GM06990 (cell line): ENCODE measurements around the gene SLC24A1.
A peak's percentile ranks its signal among the peaks of the same experiment; 100 is the strongest.

ENCODE experiments used
- DNase-seq: peaks from one replicate; pipeline ENCODE4 v3.0.0-alpha.2; 2011; ENCODE audit not compliant: insufficient read length; ENCODE audit errors: extremely low read depth
- H3K27me3 ChIP-seq: replicated peaks from 2 replicates; pipeline ENCODE4 v1.6.0; 2011; ENCODE audit warnings: low read length; ENCODE audit not compliant: control insufficient read depth, insufficient read depth
- H3K36me3 ChIP-seq: 2 replicates; pipeline ENCODE4 v1.5.1; 2011; ENCODE audit warnings: low read length; ENCODE audit not compliant: control insufficient read depth, insufficient read depth
- H3K4me3 ChIP-seq: replicated peaks from 2 replicates; pipeline ENCODE4 v1.5.1; 2011; ENCODE audit warnings: low read depth, mild to moderate bottlenecking, control low read depth, low read length
- TF ChIP-seq, protein P1 (sequence below): IDR thresholded peaks from 2 replicates; pipeline ENCODE4 v1.5.1; 2011; ENCODE audit warnings: low read length, control low read depth, mild to moderate bottlenecking, inconsistent platforms; ENCODE audit not compliant: insufficient read depth, poor library complexity, severe bottlenecking

Gene SLC24A1

GRCh38 chr15:65595960-65596359 lies 25.8 kb upstream of the SLC24A1 start:
- H3K4me3 ChIP-seq, result no peak overlapping the region
- peaks cover 20% of the 10 kb centered on the region for H3K36me3 ChIP-seq
- no peak for DNase-seq
- TF ChIP-seq, protein P1, sequence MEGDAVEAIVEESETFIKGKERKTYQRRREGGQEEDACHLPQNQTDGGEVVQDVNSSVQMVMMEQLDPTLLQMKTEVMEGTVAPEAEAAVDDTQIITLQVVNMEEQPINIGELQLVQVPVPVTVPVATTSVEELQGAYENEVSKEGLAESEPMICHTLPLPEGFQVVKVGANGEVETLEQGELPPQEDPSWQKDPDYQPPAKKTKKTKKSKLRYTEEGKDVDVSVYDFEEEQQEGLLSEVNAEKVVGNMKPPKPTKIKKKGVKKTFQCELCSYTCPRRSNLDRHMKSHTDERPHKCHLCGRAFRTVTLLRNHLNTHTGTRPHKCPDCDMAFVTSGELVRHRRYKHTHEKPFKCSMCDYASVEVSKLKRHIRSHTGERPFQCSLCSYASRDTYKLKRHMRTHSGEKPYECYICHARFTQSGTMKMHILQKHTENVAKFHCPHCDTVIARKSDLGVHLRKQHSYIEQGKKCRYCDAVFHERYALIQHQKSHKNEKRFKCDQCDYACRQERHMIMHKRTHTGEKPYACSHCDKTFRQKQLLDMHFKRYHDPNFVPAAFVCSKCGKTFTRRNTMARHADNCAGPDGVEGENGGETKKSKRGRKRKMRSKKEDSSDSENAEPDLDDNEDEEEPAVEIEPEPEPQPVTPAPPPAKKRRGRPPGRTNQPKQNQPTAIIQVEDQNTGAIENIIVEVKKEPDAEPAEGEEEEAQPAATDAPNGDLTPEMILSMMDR, result peak; percentile 40
- no peaks in the 10 kb centered on the region for H3K27me3 ChIP-seq

DNA sequence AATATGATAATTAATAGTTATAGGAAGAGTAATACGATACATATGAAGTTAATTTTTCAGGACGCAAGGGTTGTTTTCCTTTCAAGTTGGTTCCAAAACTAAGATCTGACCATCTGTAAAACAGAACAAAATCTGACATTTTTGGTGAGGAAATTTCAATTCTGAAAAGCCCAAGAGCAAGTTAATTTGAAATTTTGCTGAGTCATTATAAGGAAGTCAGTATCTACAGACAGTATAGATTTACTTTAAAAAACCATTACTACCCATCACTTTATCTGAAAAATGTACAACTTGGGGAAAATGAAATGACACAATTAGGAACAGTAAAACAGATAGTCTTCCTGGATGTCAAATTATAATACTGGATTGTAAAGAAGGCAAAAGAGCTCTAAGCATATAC lies 23.3 kb upstream of the SLC24A1 start:
- no peak for DNase-seq
- TF ChIP-seq, protein P1, result no peak
- peaks cover 10% of the 10 kb centered on the region for H3K36me3 ChIP-seq

GRCh38 chr15:65599677-65600076 lies 22.1 kb upstream of the SLC24A1 start:
- no peaks in the 10 kb centered on the region for H3K27me3 ChIP-seq
- no peak overlapping the region for H3K4me3 ChIP-seq
- no peak for DNase-seq
- H3K36me3 ChIP-seq, result peaks cover 10% of the 10 kb centered on the region
- TF ChIP-seq, protein P1, result no peak

More for the DNA sequence above, 23.3 kb upstream of the SLC24A1 start:
- Histone ChIP-seq H3K4me3 (no peak overlapping the region), H3K27me3 (no peaks in the 10 kb centered on the region)

DNA sequence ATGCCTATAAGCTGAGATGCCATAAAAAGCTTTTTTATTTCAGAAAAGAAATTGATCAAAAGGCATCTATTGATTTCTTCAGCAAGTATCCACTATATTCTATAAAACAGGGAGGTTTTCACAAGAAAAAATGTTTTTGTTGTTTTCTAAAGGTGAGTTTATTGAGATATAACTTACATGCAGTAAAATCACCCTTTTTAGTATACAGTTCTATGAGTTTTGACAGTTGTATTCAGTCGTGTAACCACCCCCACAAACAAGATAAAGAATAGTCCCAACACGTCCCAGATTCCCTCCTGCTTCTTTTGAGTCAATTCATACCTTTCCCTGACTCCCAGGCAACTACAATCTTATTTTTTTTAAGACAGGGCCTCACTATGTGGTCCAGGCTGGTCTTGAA lies 18.6 kb upstream of the SLC24A1 start:
- no peaks in the 10 kb centered on the region for H3K27me3 ChIP-seq
- no peak overlapping the region for H3K4me3 ChIP-seq
- no peak for DNase-seq
- TF ChIP-seq, protein P1, result no peak
- H3K36me3 ChIP-seq, result peaks cover 3% of the 10 kb centered on the region

GRCh38 chr15:65603559-65603958 lies 18.2 kb upstream of the SLC24A1 start:
- Histone ChIP-seq H3K4me3 (no peak overlapping the region), H3K27me3 (no peaks in the 10 kb centered on the region), H3K36me3 (peaks cover 3% of the 10 kb centered on the region)
- TF ChIP-seq, protein P1, result no peak
- no peak for DNase-seq

- Histone ChIP-seq H3K4me3 (peak within 1 kb of the TSS; percentile 86), H3K36me3 (peaks cover 2% of the 10 kb centered on the region; the same call in 1 of the 2 replicates), H3K27me3 (no peaks in the 10 kb centered on the region)
- peak; percentile 96 for DNase-seq
- TF ChIP-seq, protein P1, result peak; percentile 76
Observed at GRCh38 chr15:65610871-65611718, 10.6 kb upstream of the SLC24A1 start, which contains the start of gene INTS14. Gene INTS14 (minus strand): TSS chr15:65611131. CDS start chr15:65607380, 3,751 bp downstream.
